Measurements from ENCODE around the gene SYNJ2BP. TPM values are rescaled to one million over a fixed set of nuclear protein-coding genes. Genes with fewer than 3 reads are reported as not detected.
"Not testable (repeated sequence)": the region's sequence is repeated elsewhere in the genome, so short reads cannot be mapped to it uniquely, and the experiment has no call there.

Gene SYNJ2BP
- total RNA-seq, 2 donors from 2014 or later, result 10.5 to 21.5 TPM

GRCh38 chr14:70403335-70403734 is 13.6 kb downstream of the SYNJ2BP start:
- DNase-seq, result peak in 3 of 4 donors; percentile 16 to 25 (median 22)
- TF ChIP-seq CTCF (IDR thresholded peaks at IDR 0.05), result peak in 1 of 7 experiments; percentile 6
- H3K27ac ChIP-seq; ATAC-seq; H3K4me3 ChIP-seq; H3K27me3 ChIP-seq; intact Hi-C loops (cut with DNase I); H3K9me3 ChIP-seq; H3K36me3 ChIP-seq (replicated peaks in 1 of 2; ENCODE audit: insufficient read depth in 1 of 2, low read depth in 2 of 2): not testable (repeated sequence)
- 40 to 42% methylated on average over 4 of the region's 4 CpGs for WGBS, 2 donors
- H3K4me1 ChIP-seq, result peaks cover 15% of the 10 kb centered on the region

- Histone ChIP-seq H3K9me3 (peaks cover 0 to 1% (median 0%) of the 10 kb centered on the region in 3 donors), H3K4me1 (peaks cover 15% of the 10 kb centered on the region), H3K27me3 (no peaks in the 10 kb centered on the region), H3K36me3 (replicated peaks in 1 of 2; ENCODE audit: insufficient read depth in 1 of 2, low read depth in 2 of 2) (no peaks in the 10 kb centered on the region), H3K4me3 (no peak overlapping the region), H3K27ac (no peak overlapping the region)
- WGBS, 2 donors, result 86 to 88% methylated on average over 4 of the region's 4 CpGs
- ATAC-seq, result no peak
- intact Hi-C loops (cut with DNase I), result no loop called here
- no peak for DNase-seq
- no peak for TF ChIP-seq POLR2A (IDR thresholded peaks at IDR 0.05)
- no peak for TF ChIP-seq CTCF (IDR thresholded peaks at IDR 0.05)
These were observed 15.2 kb downstream of the SYNJ2BP start for GRCh38 chr14:70401643-70402042.

- WGBS, 2 donors, result 95 to 100% methylated on average over 3 to 18 of the region's 23 CpGs
- Histone ChIP-seq H3K9me3 (no peaks in the 10 kb centered on the region), H3K4me1 (peaks cover 9% of the 10 kb centered on the region), H3K4me3 (no peak overlapping the region), H3K27me3 (no peaks in the 10 kb centered on the region), H3K27ac (no peak overlapping the region), H3K36me3 (replicated peaks in 1 of 2; ENCODE audit: insufficient read depth in 1 of 2, low read depth in 2 of 2) (no peaks in the 10 kb centered on the region)
- TF ChIP-seq POLR2A (IDR thresholded peaks at IDR 0.05) (no peak), CTCF (IDR thresholded peaks at IDR 0.05) (no peak)
- intact Hi-C loops (cut with DNase I), result no loop called here
- ATAC-seq, result no peak
- DNase-seq, result no peak
These were observed 18.0 kb downstream of the SYNJ2BP start for GRCh38 chr14:70398706-70399431.

GRCh38 chr14:70398280-70398679 is 18.6 kb downstream of the SYNJ2BP start:
- ATAC-seq (no peak), DNase-seq (no peak)
- Histone ChIP-seq H3K9me3 (no peaks in the 10 kb centered on the region), H3K27me3 (no peaks in the 10 kb centered on the region), H3K36me3 (replicated peaks in 1 of 2; ENCODE audit: insufficient read depth in 1 of 2, low read depth in 2 of 2) (no peaks in the 10 kb centered on the region), H3K27ac (no peak overlapping the region), H3K4me3 (no peak overlapping the region), H3K4me1 (peaks cover 6% of the 10 kb centered on the region)
- intact Hi-C loops (cut with DNase I), result no loop called here
- TF ChIP-seq CTCF (IDR thresholded peaks at IDR 0.05), result no peak
- no peak for TF ChIP-seq POLR2A (IDR thresholded peaks at IDR 0.05)
- 97% methylated on average over 2 of the region's 2 CpGs; no CpG with 5 or more reads in 1 of the 2 donors for WGBS, 2 donors

- H3K27me3 ChIP-seq, result no peaks in the 10 kb centered on the region
- DNase-seq (no peak), ATAC-seq (no peak)
- no peak overlapping the region for H3K4me3 ChIP-seq
- no peak for TF ChIP-seq POLR2A (IDR thresholded peaks at IDR 0.05)
- no peaks in the 10 kb centered on the region for H3K9me3 ChIP-seq
- intact Hi-C loops (cut with DNase I), result no loop called here
- WGBS, 2 donors, result 100% methylated on average over 2 of the region's 2 CpGs
- no peaks in the 10 kb centered on the region for H3K36me3 ChIP-seq (replicated peaks in 1 of 2; ENCODE audit: insufficient read depth in 1 of 2, low read depth in 2 of 2)
- peaks cover under 1% of the 10 kb centered on the region for H3K4me1 ChIP-seq
- H3K27ac ChIP-seq, result no peak overlapping the region
These were observed 19.1 kb downstream of the SYNJ2BP start for GRCh38 chr14:70397746-70398145.
